AML-193 (cell line): ENCODE data around the gene CYP46A1.
A peak's percentile ranks its signal among the peaks of the same experiment; 100 is the strongest.

ENCODE experiments used
- DNase-seq, 2 experiments: peaks; one replicate each; lab custom pipeline; 2025; lab: John Stamatoyannopoulos, UW

CYP46A1 gene

GRCh38 chr14:99729991-99730875 is 46.1 kb downstream of the CYP46A1 start:
- DNase-seq, result peak in 1 of 2 experiments; percentile 25

GRCh38 chr14:99730876-99731546 is 46.9 kb downstream of the CYP46A1 start:
- no peak for DNase-seq

GRCh38 chr14:99731547-99732435 is 47.7 kb downstream of the CYP46A1 start:
- no peak for DNase-seq

GRCh38 chr14:99732436-99733210 is 48.5 kb downstream of the CYP46A1 start:
- no peak for DNase-seq

DNA sequence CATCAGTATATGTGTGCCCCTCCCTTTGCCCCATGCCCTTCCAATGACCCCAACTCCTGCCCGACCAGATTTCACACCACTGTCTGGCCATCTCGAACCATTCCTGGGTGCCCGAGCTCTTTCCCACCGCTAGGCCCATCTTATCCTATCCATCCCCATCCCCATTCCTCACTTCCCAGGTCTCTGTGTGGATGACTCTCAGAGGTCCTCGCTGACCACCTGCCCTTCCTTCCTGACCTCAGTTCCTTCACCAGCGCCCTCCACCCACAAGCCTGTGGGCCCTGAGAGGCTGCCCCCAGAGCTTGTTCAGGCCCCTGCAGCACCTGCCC is 49.1 kb downstream of the CYP46A1 start:
- DNase-seq, result no peak

DNA sequence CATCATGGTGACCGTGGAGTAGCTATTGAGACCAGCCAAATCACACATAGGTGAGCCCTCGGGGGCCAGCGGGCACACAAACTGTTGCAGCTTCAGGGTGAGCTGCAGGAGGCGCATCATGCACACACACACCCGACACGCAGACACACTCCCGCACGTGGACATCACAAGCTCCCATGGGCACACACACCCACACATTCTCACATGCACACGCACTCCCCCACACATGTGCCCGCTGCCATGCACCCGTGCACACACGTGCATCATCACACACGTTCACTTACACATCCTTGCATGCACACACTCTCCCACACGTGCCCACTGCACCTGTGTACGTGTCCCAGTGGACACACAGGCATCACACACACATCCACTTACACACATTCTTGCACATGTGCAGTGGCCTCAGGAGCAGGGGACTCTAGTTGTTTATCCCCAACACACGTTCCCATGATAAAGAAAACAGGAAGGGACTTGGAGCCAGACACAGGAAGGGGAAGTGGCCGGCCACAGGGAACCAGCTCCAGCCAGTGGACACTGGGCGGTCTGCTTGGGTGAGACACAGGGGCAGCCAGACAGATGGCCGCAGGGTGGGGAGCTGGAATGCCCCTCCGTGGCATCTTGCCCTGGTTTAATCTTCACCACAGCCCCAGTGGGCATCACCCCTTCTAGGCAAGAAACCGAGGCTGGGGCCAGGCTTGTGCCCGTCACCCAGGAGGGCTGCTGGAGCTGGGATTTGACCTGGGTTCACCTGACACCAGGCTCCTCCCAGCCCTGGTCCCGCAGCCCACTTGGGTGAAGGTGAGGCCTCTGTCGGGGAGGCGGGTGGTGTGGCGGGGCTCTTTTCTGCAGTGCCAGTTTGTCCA is 49.7 kb downstream of the CYP46A1 start:
- DNase-seq, result peak in 1 of 2 experiments; percentile 2

GRCh38 chr14:99734406-99735051 is 50.4 kb downstream of the CYP46A1 start:
- no peak for DNase-seq

DNA sequence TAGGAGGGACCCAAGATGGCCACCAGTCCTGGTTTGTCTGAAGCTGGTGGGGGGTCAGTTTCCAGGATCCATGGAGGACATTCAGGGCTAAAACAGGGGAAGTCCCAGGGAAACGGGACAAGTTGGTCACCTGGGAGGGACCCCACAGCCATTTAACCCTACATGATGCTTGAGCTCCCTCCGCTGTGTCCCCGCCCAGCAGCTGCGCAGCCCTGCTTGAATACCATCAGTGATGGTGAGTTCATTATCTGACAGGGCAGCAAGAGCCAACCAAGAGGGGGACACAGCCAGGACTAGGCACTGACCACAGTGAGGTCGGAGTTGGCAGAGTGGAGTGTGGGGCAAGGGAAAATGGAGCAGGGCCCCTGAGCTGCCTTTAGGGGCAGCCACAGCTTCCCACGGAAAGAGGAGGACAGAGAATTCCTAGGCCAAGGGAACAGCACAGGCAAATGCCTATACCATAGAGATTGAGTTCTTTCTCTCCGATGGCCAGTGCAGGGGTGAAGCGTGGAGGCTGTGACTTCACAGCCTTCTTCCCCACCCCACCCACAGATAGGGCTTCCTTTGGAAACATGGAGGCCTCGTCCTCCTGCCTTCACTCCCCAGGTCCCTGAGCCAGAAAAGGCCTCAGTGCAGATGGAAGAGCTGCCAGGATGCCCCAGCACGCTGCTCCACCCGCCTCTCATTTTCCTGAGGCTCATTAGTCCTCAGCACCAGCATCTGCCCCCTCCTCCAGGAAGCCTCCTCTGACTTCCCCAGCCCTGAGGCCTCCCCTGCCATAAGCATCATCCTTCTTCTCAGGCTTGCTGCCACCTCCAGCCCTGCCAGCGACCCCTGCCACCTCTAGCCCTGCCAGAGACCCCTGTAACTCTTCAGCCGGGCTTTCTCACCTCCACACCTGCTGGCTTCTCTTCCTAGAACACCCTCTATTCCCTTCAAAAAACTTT is 51.4 kb downstream of the CYP46A1 start:
- DNase-seq, result no peak

- DNase-seq, result no peak
These were observed 52.7 kb downstream of the CYP46A1 start for GRCh38 chr14:99736603-99737371.

DNA sequence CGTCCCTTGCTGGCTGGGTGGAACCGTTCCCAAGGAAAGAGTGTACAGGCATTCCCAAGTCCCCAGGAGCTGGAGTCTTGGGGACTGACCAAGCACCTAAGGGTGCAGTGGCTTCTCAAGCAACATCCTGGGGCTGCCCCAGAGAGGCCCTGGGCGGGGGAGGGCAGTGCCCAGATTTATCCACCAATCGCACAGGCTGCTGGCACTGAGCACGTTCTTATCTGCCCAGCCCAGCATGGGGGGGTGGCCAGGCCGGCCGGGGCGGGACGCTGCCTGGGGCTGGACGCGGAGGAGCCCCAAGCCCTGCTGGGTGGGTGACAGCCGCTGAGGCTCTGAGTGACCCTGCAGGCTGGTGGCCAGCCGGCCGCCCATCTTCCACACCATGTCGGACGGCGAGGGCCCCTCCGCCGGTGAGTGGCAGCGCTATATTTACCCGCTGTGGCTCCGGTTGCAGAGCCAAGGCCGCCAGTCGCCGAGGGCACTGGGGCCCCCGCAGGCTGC is 53.4 kb downstream of the CYP46A1 start:
- no peak for DNase-seq

- no peak for DNase-seq
These were observed 54.0 kb downstream of the CYP46A1 start for GRCh38 chr14:99737956-99738667.

- DNase-seq, result no peak
These were observed 56.3 kb downstream of the CYP46A1 start for GRCh38 chr14:99740411-99740810.

DNA sequence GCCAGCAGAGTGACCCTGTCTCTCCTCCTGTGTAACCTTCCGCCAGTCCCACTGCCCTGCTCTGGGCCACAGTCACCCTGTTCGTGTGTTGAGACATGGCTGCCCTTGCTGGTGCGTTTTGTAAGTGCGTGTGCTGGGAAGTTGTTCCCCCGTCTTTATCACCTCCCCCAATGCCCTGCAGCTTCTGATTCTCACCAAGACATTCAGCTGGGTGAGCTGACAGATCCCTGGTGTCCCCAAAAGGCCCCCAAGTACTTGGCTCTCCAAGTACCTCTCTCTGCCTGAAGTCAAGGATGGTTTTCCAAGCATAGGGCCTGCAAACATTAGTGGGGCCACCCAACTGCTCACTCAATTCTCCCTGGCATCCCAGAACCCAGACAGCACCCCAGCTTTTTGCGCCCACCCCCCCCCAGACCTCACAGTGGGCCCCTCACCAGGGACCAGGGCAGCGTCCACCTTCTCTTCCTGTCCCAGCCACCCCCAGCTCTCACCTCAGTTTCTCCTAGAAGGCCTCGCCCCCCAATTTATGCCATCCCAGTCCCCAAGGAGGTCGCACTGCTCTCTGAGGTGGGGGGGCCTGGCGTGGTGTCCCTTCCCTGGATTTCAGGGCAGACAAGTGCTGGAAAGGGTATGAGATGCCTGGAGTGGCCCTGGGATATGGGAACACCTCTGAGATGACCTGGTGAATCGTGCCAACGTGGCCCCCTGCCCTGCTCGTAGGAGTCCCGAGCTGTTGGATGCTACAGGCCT is 57.3 kb downstream of the CYP46A1 start:
- no peak for DNase-seq

DNA sequence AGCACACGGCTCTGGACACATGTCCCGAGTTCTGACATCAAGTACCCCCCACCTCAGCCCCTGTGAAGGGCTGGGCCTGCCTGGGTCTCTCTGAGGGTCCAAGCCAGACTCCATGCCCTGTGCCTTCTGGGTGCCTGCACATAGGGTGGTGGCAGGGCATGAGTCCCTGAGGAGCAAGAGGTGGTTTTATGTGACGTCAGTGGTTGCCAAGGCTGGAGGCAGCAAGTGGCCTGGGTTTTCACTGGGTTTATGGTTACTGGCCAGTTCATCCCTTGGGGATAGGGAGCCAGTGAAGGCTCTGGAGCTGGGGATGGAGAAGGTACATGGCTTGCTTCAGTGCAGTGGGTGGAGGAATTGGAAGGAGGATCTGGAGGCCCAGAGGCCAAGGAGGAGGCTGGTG is 58.0 kb downstream of the CYP46A1 start:
- DNase-seq, result no peak

GRCh38 chr14:99742509-99743487 is 58.7 kb downstream of the CYP46A1 start:
- no peak for DNase-seq
